Ovary (tissue), 3 donors: ENCODE results near the gene ERCC5.

Experiments
- EP300 ChIP-seq: sonication (generic); formaldehyde crosslinking; IDR thresholded peaks from one replicate; pipeline ENCODE4 v1.6.1; 2017; ENCODE audit warnings: antibody characterized with exemption
- POLR2A ChIP-seq: fragments of 450-650 bp; IDR thresholded peaks from one replicate; pipeline ENCODE4 v1.6.1; 2017; ENCODE audit warnings: antibody characterized with exemption, mild to moderate bottlenecking, moderate library complexity
- TF ChIP-seq, protein P1 (sequence below), 3 donors: fragments of 450-650 bp in 2 of 3; fragments of 200-600 bp in 1 of 3; IDR thresholded peaks; one replicate each; pipeline versions ENCODE4 v1.5.1 to v1.8.0; 2016 to 2022; ENCODE audit warnings: antibody characterized with exemption in 3 of 3, mild to moderate bottlenecking in 1 of 3
- donor health status: DM: no; HTN: no; CAD: no.

DNA sequence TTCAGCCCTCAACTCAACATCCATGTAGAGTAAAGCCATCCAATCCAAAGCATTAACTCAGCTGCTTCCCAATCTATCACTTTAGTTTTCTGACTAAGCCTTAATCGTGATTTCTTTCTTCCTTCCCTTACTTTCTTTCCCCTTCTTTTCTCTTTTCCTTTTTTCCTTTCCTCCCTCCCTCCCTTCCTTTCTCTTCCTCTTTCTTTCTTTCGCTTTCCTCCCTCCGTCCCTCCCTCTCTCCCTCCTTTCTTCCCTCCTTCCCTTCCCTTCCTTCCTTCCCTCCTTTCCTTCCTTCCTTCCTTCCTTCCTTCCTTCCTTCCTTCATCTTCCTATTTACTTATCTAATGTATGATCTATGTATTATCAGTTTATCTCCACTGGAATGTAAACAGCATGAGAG is 71.2 kb downstream of the ERCC5 start:
- TF ChIP-seq POLR2A (no peak), EP300 (no peak)
- TF ChIP-seq, protein P1, sequence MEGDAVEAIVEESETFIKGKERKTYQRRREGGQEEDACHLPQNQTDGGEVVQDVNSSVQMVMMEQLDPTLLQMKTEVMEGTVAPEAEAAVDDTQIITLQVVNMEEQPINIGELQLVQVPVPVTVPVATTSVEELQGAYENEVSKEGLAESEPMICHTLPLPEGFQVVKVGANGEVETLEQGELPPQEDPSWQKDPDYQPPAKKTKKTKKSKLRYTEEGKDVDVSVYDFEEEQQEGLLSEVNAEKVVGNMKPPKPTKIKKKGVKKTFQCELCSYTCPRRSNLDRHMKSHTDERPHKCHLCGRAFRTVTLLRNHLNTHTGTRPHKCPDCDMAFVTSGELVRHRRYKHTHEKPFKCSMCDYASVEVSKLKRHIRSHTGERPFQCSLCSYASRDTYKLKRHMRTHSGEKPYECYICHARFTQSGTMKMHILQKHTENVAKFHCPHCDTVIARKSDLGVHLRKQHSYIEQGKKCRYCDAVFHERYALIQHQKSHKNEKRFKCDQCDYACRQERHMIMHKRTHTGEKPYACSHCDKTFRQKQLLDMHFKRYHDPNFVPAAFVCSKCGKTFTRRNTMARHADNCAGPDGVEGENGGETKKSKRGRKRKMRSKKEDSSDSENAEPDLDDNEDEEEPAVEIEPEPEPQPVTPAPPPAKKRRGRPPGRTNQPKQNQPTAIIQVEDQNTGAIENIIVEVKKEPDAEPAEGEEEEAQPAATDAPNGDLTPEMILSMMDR (IDR thresholded peaks at IDR 0.05), result no peak
